Activated T-helper 17 cell treated with anti-CD3 and anti-CD28 coated beads, Interleukin-2, amount 50 U/mL, for 72 hours (primary cell): Measurements from ENCODE around the gene CDC14B. TPM values are rescaled to one million over a fixed set of nuclear protein-coding genes. Genes with fewer than 3 reads are reported as not detected.

Experiments used
- ATAC-seq: fragments of 150-1000 bp; cut with Tn5 transposase; replicated peaks from 2 replicates; pipeline ENCODE4 v1.10.0; 2021; ENCODE audit warnings: mild to moderate bottlenecking, moderate library complexity
- H3K27ac Mint-ChIP-seq: one replicate; pipeline ENCODE4 v1.8.0; 2022; ENCODE audit warnings: mixed read lengths
- H3K27me3 Mint-ChIP-seq: one replicate; pipeline ENCODE4 v1.8.0; 2022; ENCODE audit warnings: mixed read lengths
- H3K36me3 Mint-ChIP-seq: one replicate; pipeline ENCODE4 v1.8.0; 2022; ENCODE audit warnings: low read depth, mild to moderate bottlenecking, mixed read lengths
- H3K4me1 Mint-ChIP-seq: one replicate; pipeline ENCODE4 v1.8.0; 2022; ENCODE audit warnings: mixed read lengths
- H3K4me3 Mint-ChIP-seq: one replicate; pipeline ENCODE4 v1.8.0; 2022; ENCODE audit warnings: mild to moderate bottlenecking, mixed read lengths
- H3K9me3 Mint-ChIP-seq: one replicate; pipeline ENCODE4 v1.8.0; 2022; ENCODE audit warnings: mixed read lengths
- total RNA-seq, 2 donors: library from RNA; stranded (reverse); gene quantifications; one replicate each; pipeline ENCODE4 v1.2.3, GENCODE V29; 2022

The CDC14B gene
- total RNA-seq, 2 donors from 2014 or later: 2.4 to 6.5 TPM

- no peak for ATAC-seq
- Mint-ChIP-seq H3K4me3 (peak overlapping the region; percentile 48), H3K27ac (peak overlapping the region; percentile 22), H3K36me3 (peaks cover 28% of the 10 kb centered on the region), H3K4me1 (peaks cover 24% of the 10 kb centered on the region), H3K9me3 (no peaks in the 10 kb centered on the region), H3K27me3 (no peaks in the 10 kb centered on the region)
These were observed 143.6 kb downstream of the CDC14B start for GRCh38 chr9:96476013-96476412.

GRCh38 chr9:96467784-96468183 lies 151.9 kb downstream of the CDC14B start:
- Mint-ChIP-seq H3K27ac (no peak overlapping the region), H3K9me3 (no peaks in the 10 kb centered on the region), H3K36me3 (peaks cover 66% of the 10 kb centered on the region), H3K4me3 (no peak overlapping the region), H3K4me1 (no peaks in the 10 kb centered on the region), H3K27me3 (no peaks in the 10 kb centered on the region)
- no peak for ATAC-seq

GRCh38 chr9:96464426-96464825 lies 155.2 kb downstream of the CDC14B start:
- Mint-ChIP-seq H3K4me3 (no peak overlapping the region), H3K36me3 (peaks cover 84% of the 10 kb centered on the region), H3K27me3 (no peaks in the 10 kb centered on the region), H3K9me3 (no peaks in the 10 kb centered on the region), H3K4me1 (no peaks in the 10 kb centered on the region), H3K27ac (no peak overlapping the region)
- ATAC-seq: no peak

- H3K36me3 Mint-ChIP-seq: peaks cover 81% of the 10 kb centered on the region
- H3K27me3 Mint-ChIP-seq: no peaks in the 10 kb centered on the region
- no peaks in the 10 kb centered on the region for H3K9me3 Mint-ChIP-seq
- no peak for ATAC-seq
- peaks cover 10% of the 10 kb centered on the region for H3K4me1 Mint-ChIP-seq
- H3K27ac Mint-ChIP-seq: no peak overlapping the region
- no peak overlapping the region for H3K4me3 Mint-ChIP-seq
These were observed 157.1 kb downstream of the CDC14B start for GRCh38 chr9:96462541-96462940.

- Mint-ChIP-seq H3K27ac (no peak overlapping the region), H3K4me3 (no peak overlapping the region), H3K9me3 (no peaks in the 10 kb centered on the region), H3K4me1 (peaks cover 10% of the 10 kb centered on the region), H3K36me3 (peaks cover 69% of the 10 kb centered on the region), H3K27me3 (no peaks in the 10 kb centered on the region)
- ATAC-seq: no peak
These were observed 158.3 kb downstream of the CDC14B start for GRCh38 chr9:96461336-96461735.

GRCh38 chr9:96460882-96461281 lies 158.8 kb downstream of the CDC14B start:
- Mint-ChIP-seq H3K4me1 (peaks cover 10% of the 10 kb centered on the region), H3K27me3 (no peaks in the 10 kb centered on the region), H3K36me3 (peaks cover 65% of the 10 kb centered on the region), H3K4me3 (no peak overlapping the region), H3K9me3 (no peaks in the 10 kb centered on the region), H3K27ac (no peak overlapping the region)
- no peak for ATAC-seq

GRCh38 chr9:96460470-96460869 lies 159.2 kb downstream of the CDC14B start:
- H3K27me3 Mint-ChIP-seq: no peaks in the 10 kb centered on the region
- H3K4me3 Mint-ChIP-seq: no peak overlapping the region
- no peak for ATAC-seq
- H3K9me3 Mint-ChIP-seq: no peaks in the 10 kb centered on the region
- H3K27ac Mint-ChIP-seq: no peak overlapping the region
- H3K4me1 Mint-ChIP-seq: peaks cover 10% of the 10 kb centered on the region
- H3K36me3 Mint-ChIP-seq: peaks cover 61% of the 10 kb centered on the region

GRCh38 chr9:96459268-96460007 lies 160.2 kb downstream of the CDC14B start:
- peaks cover 10% of the 10 kb centered on the region for H3K4me1 Mint-ChIP-seq
- H3K27me3 Mint-ChIP-seq: no peaks in the 10 kb centered on the region
- peaks cover 50% of the 10 kb centered on the region for H3K36me3 Mint-ChIP-seq
- no peak overlapping the region for H3K4me3 Mint-ChIP-seq
- no peak overlapping the region for H3K27ac Mint-ChIP-seq
- ATAC-seq: no peak
- H3K9me3 Mint-ChIP-seq: no peaks in the 10 kb centered on the region

GRCh38 chr9:96458226-96458625 lies 161.4 kb downstream of the CDC14B start:
- peaks cover 10% of the 10 kb centered on the region for H3K4me1 Mint-ChIP-seq
- H3K36me3 Mint-ChIP-seq: peaks cover 46% of the 10 kb centered on the region
- no peaks in the 10 kb centered on the region for H3K9me3 Mint-ChIP-seq
- H3K4me3 Mint-ChIP-seq: no peak overlapping the region
- no peak overlapping the region for H3K27ac Mint-ChIP-seq
- ATAC-seq: no peak
- no peaks in the 10 kb centered on the region for H3K27me3 Mint-ChIP-seq

GRCh38 chr9:96457266-96457665 lies 162.4 kb downstream of the CDC14B start:
- peaks cover 10% of the 10 kb centered on the region for H3K4me1 Mint-ChIP-seq
- ATAC-seq: no peak
- H3K9me3 Mint-ChIP-seq: no peaks in the 10 kb centered on the region
- no peaks in the 10 kb centered on the region for H3K27me3 Mint-ChIP-seq
- H3K4me3 Mint-ChIP-seq: no peak overlapping the region
- peaks cover 46% of the 10 kb centered on the region for H3K36me3 Mint-ChIP-seq
- H3K27ac Mint-ChIP-seq: no peak overlapping the region

GRCh38 chr9:96453625-96454024 lies 166.0 kb downstream of the CDC14B start:
- ATAC-seq: no peak
- peaks cover 11% of the 10 kb centered on the region for H3K4me1 Mint-ChIP-seq
- H3K4me3 Mint-ChIP-seq: no peak overlapping the region
- H3K27me3 Mint-ChIP-seq: peaks cover 3% of the 10 kb centered on the region
- H3K27ac Mint-ChIP-seq: no peak overlapping the region
- H3K9me3 Mint-ChIP-seq: no peaks in the 10 kb centered on the region
- peaks cover 15% of the 10 kb centered on the region for H3K36me3 Mint-ChIP-seq

GRCh38 chr9:96450613-96451528 lies 168.8 kb downstream of the CDC14B start:
- Mint-ChIP-seq H3K27ac (peak overlapping the region; percentile 8), H3K9me3 (no peaks in the 10 kb centered on the region), H3K27me3 (peaks cover 3% of the 10 kb centered on the region), H3K4me1 (peaks cover 7% of the 10 kb centered on the region), H3K4me3 (peak overlapping the region; percentile 75), H3K36me3 (peaks cover 6% of the 10 kb centered on the region)
- ATAC-seq: no peak
